AG10803 (cell line): ENCODE measurements around the gene CCDC121.

Source experiments
- DNase-seq: peaks from one replicate; pipeline ENCODE4 v3.0.0; 2010; ENCODE audit warnings: low read depth
- H3K4me3 ChIP-seq: 2 replicates; pipeline ENCODE4 v1.5.1; 2011; ENCODE audit warnings: mild to moderate bottlenecking, low read length, control low read depth
- TF ChIP-seq, protein P1 (sequence below): conservative IDR thresholded peaks from 2 replicates; pipeline ENCODE4 v1.5.1; 2011; ENCODE audit warnings: mild to moderate bottlenecking, low read length, control low read depth, inconsistent platforms

Gene CCDC121

DNA sequence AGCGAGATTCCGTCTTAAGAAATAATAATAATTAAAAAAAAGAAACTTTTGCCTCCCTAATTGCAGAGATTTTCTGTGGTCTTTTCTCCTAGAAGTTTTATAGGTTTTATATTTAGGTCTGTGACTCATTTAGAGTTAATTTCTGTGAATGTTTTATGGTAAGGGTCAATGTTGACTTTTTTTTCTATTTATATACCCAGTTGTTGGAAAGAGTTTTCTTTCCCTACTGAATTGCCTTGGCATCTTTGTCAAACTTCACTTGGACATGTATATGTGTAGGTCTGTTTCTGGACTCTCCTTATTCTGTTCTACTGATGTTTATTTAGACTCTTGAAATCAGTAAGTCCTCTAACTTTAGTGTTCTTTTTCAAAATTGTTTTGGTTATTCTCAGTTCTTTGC is 40.5 kb downstream of the CCDC121 start:
- TF ChIP-seq, protein P1, sequence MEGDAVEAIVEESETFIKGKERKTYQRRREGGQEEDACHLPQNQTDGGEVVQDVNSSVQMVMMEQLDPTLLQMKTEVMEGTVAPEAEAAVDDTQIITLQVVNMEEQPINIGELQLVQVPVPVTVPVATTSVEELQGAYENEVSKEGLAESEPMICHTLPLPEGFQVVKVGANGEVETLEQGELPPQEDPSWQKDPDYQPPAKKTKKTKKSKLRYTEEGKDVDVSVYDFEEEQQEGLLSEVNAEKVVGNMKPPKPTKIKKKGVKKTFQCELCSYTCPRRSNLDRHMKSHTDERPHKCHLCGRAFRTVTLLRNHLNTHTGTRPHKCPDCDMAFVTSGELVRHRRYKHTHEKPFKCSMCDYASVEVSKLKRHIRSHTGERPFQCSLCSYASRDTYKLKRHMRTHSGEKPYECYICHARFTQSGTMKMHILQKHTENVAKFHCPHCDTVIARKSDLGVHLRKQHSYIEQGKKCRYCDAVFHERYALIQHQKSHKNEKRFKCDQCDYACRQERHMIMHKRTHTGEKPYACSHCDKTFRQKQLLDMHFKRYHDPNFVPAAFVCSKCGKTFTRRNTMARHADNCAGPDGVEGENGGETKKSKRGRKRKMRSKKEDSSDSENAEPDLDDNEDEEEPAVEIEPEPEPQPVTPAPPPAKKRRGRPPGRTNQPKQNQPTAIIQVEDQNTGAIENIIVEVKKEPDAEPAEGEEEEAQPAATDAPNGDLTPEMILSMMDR: no peak
- no peak overlapping the region for H3K4me3 ChIP-seq

GRCh38 chr2:27587025-27587424 is 41.8 kb downstream of the CCDC121 start:
- TF ChIP-seq, protein P1: no peak
- H3K4me3 ChIP-seq: no peak overlapping the region
- no peak for DNase-seq

More for the DNA sequence above, 40.5 kb downstream of the CCDC121 start:
- no peak for DNase-seq

DNA sequence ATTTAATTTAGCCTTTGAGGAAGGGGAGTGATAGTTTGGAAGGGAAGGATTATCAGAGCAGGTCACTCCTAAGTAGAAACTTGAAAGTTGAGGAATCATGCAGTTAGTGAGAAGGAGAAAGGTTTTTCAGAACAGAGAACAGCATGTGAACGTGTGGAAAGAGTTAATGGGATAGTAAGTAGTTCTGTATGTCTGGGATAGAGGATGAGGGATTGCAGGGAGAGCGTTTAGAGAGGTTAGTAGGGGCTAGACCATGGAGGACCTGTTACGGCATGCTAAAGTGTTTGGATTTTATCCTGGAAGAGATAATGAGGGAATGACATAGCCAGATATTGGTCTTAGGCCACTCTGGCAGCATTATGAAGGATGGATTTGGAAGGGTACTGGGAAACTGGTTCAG is 44.2 kb downstream of the CCDC121 start:
- TF ChIP-seq, protein P1: no peak
- no peak overlapping the region for H3K4me3 ChIP-seq
- no peak for DNase-seq

- peak; percentile 12 for DNase-seq
- TF ChIP-seq, protein P1: no peak
- H3K4me3 ChIP-seq: peak overlapping the region; percentile 67
Observed at GRCh38 chr2:27583390-27583915, 45.4 kb downstream of the CCDC121 start.

- TF ChIP-seq, protein P1: no peak; the same call in 1 of the 2 replicates
- DNase-seq: peak; percentile 92
- H3K4me3 ChIP-seq: peak within 1 kb of the TSS; percentile 67
Observed at GRCh38 chr2:27582695-27583389, 46.0 kb downstream of the CCDC121 start, which contains the start of gene ZNF512. Gene ZNF512, plus strand, starts transcription at chr2:27583042. Its CDS starts 71 bp downstream, at chr2:27583113.

- TF ChIP-seq, protein P1: no peak
- H3K4me3 ChIP-seq: peak overlapping the region; percentile 67
- peak; percentile 4 for DNase-seq
Observed at GRCh38 chr2:27582129-27582694, 46.6 kb downstream of the CCDC121 start.
